Posterior cingulate gyrus (tissue), 11 donors: Measurements from ENCODE around the gene AFP.

ENCODE experiments used
- DNase-seq, 10 donors: peaks; one replicate each; pipeline versions ENCODE4 v3.0.0 to v3.0.0-alpha.2; 2020 to 2021; ENCODE audit warnings: mixed read lengths in 3 of 10
- intact Hi-C: fragments of 100-400 bp; cut with DNase I; formaldehyde crosslinking; loops from one replicate; pipeline ENCODE4 v1.15.1; 2023

The AFP gene

GRCh38 chr4:73436674-73437557, 895 bp downstream of the AFP start:
- intact Hi-C loops, result no loop called here
- no peak for DNase-seq

- intact Hi-C loops, result no loop called here
- DNase-seq, result no peak
Measured at GRCh38 chr4:73437558-73437956, 1.5 kb downstream of the AFP start.

GRCh38 chr4:73438048-73438447, 2.0 kb downstream of the AFP start:
- intact Hi-C loops, result no loop called here
- DNase-seq, result no peak

GRCh38 chr4:73438582-73439215, 2.7 kb downstream of the AFP start:
- intact Hi-C loops, result no loop called here
- DNase-seq, result no peak

- intact Hi-C loops, result no loop called here
- no peak for DNase-seq
Measured at GRCh38 chr4:73439445-73439844, 3.4 kb downstream of the AFP start.

- intact Hi-C loops, result no loop called here
- no peak for DNase-seq
Measured at GRCh38 chr4:73439991-73440390, 4.0 kb downstream of the AFP start.

- intact Hi-C loops, result no loop called here
- DNase-seq, result no peak
Measured at GRCh38 chr4:73440653-73441052, 4.6 kb downstream of the AFP start.

GRCh38 chr4:73442275-73442674, 6.3 kb downstream of the AFP start:
- intact Hi-C loops, result no loop called here

GRCh38 chr4:73443224-73443623, 7.2 kb downstream of the AFP start:
- DNase-seq, result no peak
- intact Hi-C loops, result no loop called here

More at GRCh38 chr4:73442275-73442674, 6.3 kb downstream of the AFP start:
- DNase-seq, result no peak

- intact Hi-C loops, result loop anchor here (1.0 kb wide), 1 partner anchor 104 kb away; no protein-coding TSS in a partner anchor
- peak in 3 of 10 donors; percentile 56 to 84 (median 57) for DNase-seq
Measured at GRCh38 chr4:73445383-73446335, 9.6 kb downstream of the AFP start.

- intact Hi-C loops, result loop anchor here (1.0 kb wide), 1 partner anchor 105 kb away; no protein-coding TSS in a partner anchor
- no peak for DNase-seq
Measured at GRCh38 chr4:73446336-73446938, 10.4 kb downstream of the AFP start.

GRCh38 chr4:73447671-73448070, 11.7 kb downstream of the AFP start:
- intact Hi-C loops, result no loop called here
- no peak for DNase-seq

GRCh38 chr4:73448448-73449203, 12.6 kb downstream of the AFP start:
- no peak for DNase-seq
- intact Hi-C loops, result no loop called here

- peak in 1 of 10 donors; percentile 74 for DNase-seq
- intact Hi-C loops, result no loop called here
Measured at GRCh38 chr4:73450398-73451004, 14.5 kb downstream of the AFP start.

GRCh38 chr4:73451404-73451803, 15.4 kb downstream of the AFP start:
- no peak for DNase-seq
- intact Hi-C loops, result no loop called here

GRCh38 chr4:73451981-73452747, 16.1 kb downstream of the AFP start:
- DNase-seq, result peak in 1 of 10 donors; percentile 34
- intact Hi-C loops, result no loop called here

GRCh38 chr4:73452953-73453700, 17.1 kb downstream of the AFP start:
- no peak for DNase-seq
- intact Hi-C loops, result no loop called here

GRCh38 chr4:73453701-73454005, 17.6 kb downstream of the AFP start:
- no peak for DNase-seq
- intact Hi-C loops, result no loop called here
